GM19240 (cell line): Measurements from ENCODE around the gene FBXO24.
"Not testable (repeated sequence)": the region's sequence is repeated elsewhere in the genome, so short reads cannot be mapped to it uniquely, and the experiment has no call there.

Source experiments
- DNase-seq: peaks from one replicate; pipeline ENCODE4 v3.0.0; 2011; ENCODE audit warnings: low spot score; ENCODE audit not compliant: insufficient read length

The FBXO24 gene

GRCh38 chr7:100559127-100559526 lies 27.0 kb upstream of the FBXO24 start:
- DNase-seq = no peak

- no peak for DNase-seq
Measured at GRCh38 chr7:100561491-100562194, 24.5 kb upstream of the FBXO24 start.

GRCh38 chr7:100562195-100563099 lies 23.7 kb upstream of the FBXO24 start:
- DNase-seq = no peak

- no peak for DNase-seq
Measured at GRCh38 chr7:100563100-100563564, 23.0 kb upstream of the FBXO24 start.

- no peak for DNase-seq
Measured at GRCh38 chr7:100563809-100564400, 22.2 kb upstream of the FBXO24 start.

- not testable (repeated sequence) for DNase-seq
Measured at GRCh38 chr7:100564405-100564804, 21.7 kb upstream of the FBXO24 start.

- no peak for DNase-seq
Measured at GRCh38 chr7:100565133-100565571, 21.0 kb upstream of the FBXO24 start.

- no peak for DNase-seq
Measured at GRCh38 chr7:100566018-100566531, 20.1 kb upstream of the FBXO24 start.

- DNase-seq = no peak
Measured at GRCh38 chr7:100567031-100567730, 18.9 kb upstream of the FBXO24 start.

GRCh38 chr7:100567751-100568175 lies 18.4 kb upstream of the FBXO24 start:
- no peak for DNase-seq

- no peak for DNase-seq
Measured at GRCh38 chr7:100568176-100568895, 17.8 kb upstream of the FBXO24 start.

- DNase-seq = no peak
Measured at GRCh38 chr7:100568896-100569844, 17.0 kb upstream of the FBXO24 start.

- DNase-seq = no peak
Measured at GRCh38 chr7:100570954-100571828, 14.9 kb upstream of the FBXO24 start.

GRCh38 chr7:100571829-100572116 lies 14.4 kb upstream of the FBXO24 start:
- DNase-seq = no peak

GRCh38 chr7:100572281-100572948 lies 13.7 kb upstream of the FBXO24 start:
- no peak for DNase-seq

GRCh38 chr7:100572949-100573675 lies 13.0 kb upstream of the FBXO24 start:
- no peak for DNase-seq

GRCh38 chr7:100573691-100574361 lies 12.3 kb upstream of the FBXO24 start, which contains the start of gene SAP25:
TSS of gene SAP25 (minus strand) at chr7:100573900. CDS start at chr7:100573742, 158 bp downstream.
- no peak for DNase-seq
